ENCODE measurements around the gene KCTD15. TPM values are rescaled to one million over a fixed set of nuclear protein-coding genes. Genes with fewer than 3 reads are reported as not detected.
A peak's percentile ranks its signal among the peaks of the same experiment; 100 is the strongest.

The KCTD15 gene
- total and polyA plus RNA-seq, 2 of the 4 experiments (the other 2 are of a cell fraction), result 16.3 to 19.6 TPM

GRCh38 chr19:33814181-33815165, 17.8 kb downstream of the KCTD15 start:
- Histone ChIP-seq H3K9ac (ENCODE audit: low read depth, low read length) (no peak overlapping the region), H3K79me1 (ENCODE audit: low read depth in 1 of 2, low read length in 2 of 2) (no peaks in the 10 kb centered on the region), H2AK9ac (replicated peaks; ENCODE audit: low read depth, low read length, poor library complexity) (no peak overlapping the region), H3K9me3 (ENCODE audit: control insufficient read depth, insufficient read depth, low read length) (no peaks in the 10 kb centered on the region), H3K4me3 (ENCODE audit: insufficient read depth, low read depth, low read length) (no peak overlapping the region), H3K18ac (ENCODE audit: low read depth, low read length) (no peak overlapping the region), H4K8ac (ENCODE audit: low read depth in 2 of 2, low read length in 2 of 2) (no peak overlapping the region), H3K56ac (ENCODE audit: extremely low read depth, insufficient read depth, low read length) (no peak overlapping the region), H3K27ac (ENCODE audit: insufficient read depth, low read length) (no peak overlapping the region), H4K20me1 (ENCODE audit: insufficient read depth, low read length) (no peaks in the 10 kb centered on the region), H3K4me1 (ENCODE audit: control insufficient read depth, insufficient read depth, low read length) (peaks cover 3% of the 10 kb centered on the region; the same call in 1 of the 2 replicates), H2AK5ac (ENCODE audit: low read depth, low read length) (no peak overlapping the region), H2BK120ac (ENCODE audit: low read depth, low read length) (no peak overlapping the region), H3K4ac (ENCODE audit: low read depth, low read length) (no peak overlapping the region), H3K36me3 (ENCODE audit: control insufficient read depth, insufficient read depth, low read length) (peaks cover 20% of the 10 kb centered on the region), H4K5ac (ENCODE audit: low read depth, low read length) (no peak overlapping the region), H2AFZ (replicated peaks; ENCODE audit: low read length, poor library complexity) (no peak overlapping the region), H2BK15ac (ENCODE audit: low read depth, low read length) (no peak overlapping the region), H3K9me1 (ENCODE audit: insufficient read depth, low read length) (no peaks in the 10 kb centered on the region), H3K14ac (replicated peaks; ENCODE audit: low read depth, low read length) (no peak overlapping the region), H2BK20ac (ENCODE audit: low read depth, low read length) (no peak overlapping the region), H3K23ac (ENCODE audit: low read depth, low read length) (no peak overlapping the region), H3K4me2 (ENCODE audit: low read depth, low read length) (no peak overlapping the region), H3K27me3 (ENCODE audit: control insufficient read depth, insufficient read depth, low read length) (no peaks in the 10 kb centered on the region), H4K91ac (ENCODE audit: insufficient read depth, low read depth, low read length) (no peak overlapping the region), H2BK5ac (ENCODE audit: low read depth, low read length, poor library complexity, severe bottlenecking) (no peak overlapping the region)
- 96% methylated on average over 4 of the region's 21 CpGs; no CpG with 5 or more reads in 1 of the 2 experiments for WGBS, 2 experiments (ENCODE audit: extremely low coverage in 2 of 2, insufficient read length in 1 of 2)
- POLR2A ChIA-PET (ENCODE audit: unreplicated experiment), result no interaction called here
- no peak for TF ChIP-seq RAD21 (IDR thresholded peaks at IDR 0.05; ENCODE audit: low read length)
- peak; percentile 7 for DNase-seq
- in situ Hi-C loops (cut with MboI; ENCODE audit: low sequenced_read_pairs), result no loop called here
- CTCF ChIA-PET, result interaction anchor here (0.6 kb wide), 1 partner anchor 11 kb away, joined by 6 read pairs; no protein-coding TSS in a partner anchor
- ATAC-seq (ENCODE audit: low read depth), result peak; percentile 7; the same call in 1 of the 2 replicates
- TSS peak; percentile 76 for BruUV-seq (replicated peaks)
- intact Hi-C loops (cut with micrococcal nuclease), result no loop called here
- dilution Hi-C loops (cut with HindIII; ENCODE audit: low sequenced_read_pairs, unreplicated experiment), result no loop called here

Data from IMR-90 (cell line).